H54 (cell line): ENCODE data around the gene ANKRD42.

Source experiments
- DNase-seq: peaks from one replicate; pipeline ENCODE4 v3.0.0; 2011; ENCODE audit warnings: low spot score, mixed read lengths; ENCODE audit not compliant: insufficient read length
- FAIRE-seq: peaks from 3 replicates; lab custom pipeline; 2011; peaks lifted over from hg19 to GRCh38; lab: Jason Lieb, UNC
- POLR2A ChIP-seq: IDR thresholded peaks from 2 replicates; pipeline ENCODE4 v1.6.1; 2011; ENCODE audit warnings: low read depth, mild to moderate bottlenecking, low read length

Gene ANKRD42

DNA sequence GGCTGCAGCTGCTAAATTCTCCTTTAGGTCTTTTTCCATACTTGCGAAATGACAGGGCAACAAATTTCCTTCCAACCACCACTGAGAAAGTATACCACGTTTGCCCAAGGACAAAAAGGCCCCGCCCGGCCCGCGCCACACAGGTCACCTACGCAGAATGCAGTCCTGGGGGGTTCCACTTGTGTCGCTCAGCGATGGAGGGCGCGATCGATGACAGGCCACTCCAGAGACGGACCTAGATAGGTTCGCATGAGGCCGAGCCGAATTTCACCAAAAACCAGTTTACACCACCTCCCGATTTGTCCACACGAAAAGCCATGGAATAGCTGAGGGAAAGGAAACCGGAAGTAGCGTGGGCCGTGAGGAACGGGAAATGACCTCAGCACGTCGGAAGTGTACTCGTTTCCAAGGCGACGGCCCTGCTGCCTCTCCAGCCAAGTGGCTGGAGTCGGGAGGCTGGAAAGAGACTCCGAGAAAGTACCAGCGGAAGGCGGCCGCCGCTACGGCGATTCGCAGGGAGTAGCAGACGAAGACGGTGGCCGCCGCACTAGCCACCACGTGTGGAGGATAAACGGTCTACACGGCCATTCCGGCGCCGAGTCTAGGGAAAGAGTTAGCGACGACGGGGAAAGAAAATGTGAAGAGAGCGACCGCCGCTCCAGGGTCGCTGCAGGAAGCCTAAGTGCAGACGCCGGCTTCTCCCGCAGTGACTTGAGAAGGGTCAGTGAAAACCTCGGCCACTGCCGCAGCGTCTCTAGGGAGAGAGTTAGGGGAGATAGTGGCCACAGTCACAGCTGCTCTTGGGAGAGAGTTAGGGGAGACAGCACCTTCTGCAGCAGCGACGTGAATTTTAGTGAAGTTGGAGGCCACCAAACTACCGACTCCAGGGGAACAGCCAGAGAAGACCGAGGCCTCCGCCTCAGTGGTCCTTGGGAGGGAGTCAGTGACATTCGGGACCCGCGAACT, at the start of gene ANKRD42:
ANKRD42 (plus strand) TSS at position 398 of the 966 bp plus-strand sequence. CDS start 959 bp downstream, outside the sequence.
- DNase-seq: peak; percentile 95
- peak; percentile 80 for FAIRE-seq
- TF ChIP-seq POLR2A: peak; percentile 47

DNA sequence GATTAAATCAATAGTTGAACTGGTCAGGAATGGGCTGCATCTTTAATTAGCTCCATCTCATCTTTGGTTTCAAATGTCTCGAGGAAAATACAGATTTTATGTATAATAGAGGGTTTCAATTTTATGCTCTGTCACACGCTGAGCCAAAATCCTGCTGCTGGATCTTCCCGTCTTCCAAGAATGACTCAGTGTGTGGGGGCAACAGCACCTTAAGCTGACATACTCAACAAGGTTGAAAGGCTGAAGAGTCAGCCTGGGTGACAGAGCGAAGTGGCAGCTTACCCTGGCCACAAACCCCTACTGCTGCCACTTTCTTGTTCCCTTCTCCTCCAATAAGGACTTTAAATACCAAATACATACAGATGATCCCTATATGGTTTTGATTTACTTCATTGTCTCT, 45.6 kb upstream of the ANKRD42 start:
- peak; percentile 23 for FAIRE-seq
- TF ChIP-seq POLR2A: no peak
- DNase-seq: no peak

DNA sequence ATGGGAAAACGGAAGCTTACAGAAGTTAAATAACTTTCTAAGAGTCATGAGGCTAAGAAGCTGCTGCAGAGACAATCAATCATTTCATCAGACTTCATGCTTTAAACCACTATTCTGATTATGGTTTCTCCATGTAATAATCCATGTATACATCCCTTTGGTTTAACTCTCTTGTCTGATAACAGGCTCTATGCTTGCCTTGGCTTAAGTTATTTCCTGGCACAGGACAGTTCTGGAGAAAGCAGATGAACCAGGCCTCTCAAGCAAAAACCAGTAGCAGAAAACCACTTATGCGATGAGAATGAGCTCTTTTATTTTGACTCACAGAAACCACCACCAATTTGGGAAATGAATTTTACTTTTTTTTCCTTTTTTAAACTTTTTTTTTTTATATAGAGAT, 43.1 kb upstream of the ANKRD42 start:
- FAIRE-seq: no peak

DNA sequence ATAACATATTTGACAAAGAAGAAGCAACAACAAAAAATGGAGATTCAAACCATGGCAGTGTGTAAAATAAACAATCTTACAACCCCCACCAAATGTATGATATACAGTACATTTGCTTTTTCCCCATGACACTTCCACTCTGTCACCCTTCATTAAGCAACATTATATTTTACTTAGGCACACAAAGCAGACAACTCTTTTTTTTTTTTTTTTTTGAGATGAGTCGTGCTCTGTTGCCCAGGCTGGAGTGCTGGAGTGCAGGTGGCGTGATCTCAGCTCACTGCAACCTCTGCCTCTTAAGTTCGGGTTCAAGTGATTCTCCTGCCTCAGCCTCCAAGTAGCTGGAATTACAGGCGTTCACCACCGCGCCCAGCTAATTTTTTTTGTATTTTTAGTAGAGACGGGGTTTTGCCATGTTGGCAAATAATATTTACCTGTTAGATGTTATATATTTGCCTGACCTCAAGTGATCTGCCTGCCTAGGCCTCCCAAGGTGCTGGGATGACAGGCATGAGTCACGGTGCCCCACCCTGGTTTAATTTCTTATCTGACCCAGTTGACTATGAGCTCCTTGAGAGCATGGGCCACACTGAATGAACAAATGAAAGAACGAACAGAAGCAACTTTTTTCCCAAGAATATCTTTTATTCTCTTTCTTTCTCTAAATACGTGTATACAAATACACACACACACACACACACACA, 42.1 kb upstream of the ANKRD42 start:
- FAIRE-seq: peak; percentile 50
- TF ChIP-seq POLR2A: no peak
- DNase-seq: no peak

More for the DNA sequence above, 43.1 kb upstream of the ANKRD42 start:
- DNase-seq: no peak
- TF ChIP-seq POLR2A: no peak

DNA sequence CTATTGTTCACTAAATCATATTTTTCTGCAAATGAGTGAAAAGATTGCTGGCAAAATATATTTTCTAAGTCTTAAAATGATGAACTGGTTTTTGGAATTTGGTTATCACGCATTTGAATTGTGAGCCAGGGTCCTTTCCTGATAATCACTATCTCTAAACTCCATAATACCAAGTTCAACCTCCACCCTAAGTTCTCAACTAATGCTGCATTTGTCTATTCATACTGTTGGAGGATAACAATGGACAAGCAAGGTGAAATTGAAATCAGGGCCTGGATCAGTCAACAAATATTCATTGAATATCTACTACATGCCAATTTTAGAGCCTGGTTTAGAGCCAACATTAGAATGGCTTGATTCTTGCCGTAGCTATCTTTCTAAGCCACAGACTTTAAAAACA, 41.2 kb upstream of the ANKRD42 start:
- DNase-seq: no peak
- no peak for FAIRE-seq
- no peak for TF ChIP-seq POLR2A

DNA sequence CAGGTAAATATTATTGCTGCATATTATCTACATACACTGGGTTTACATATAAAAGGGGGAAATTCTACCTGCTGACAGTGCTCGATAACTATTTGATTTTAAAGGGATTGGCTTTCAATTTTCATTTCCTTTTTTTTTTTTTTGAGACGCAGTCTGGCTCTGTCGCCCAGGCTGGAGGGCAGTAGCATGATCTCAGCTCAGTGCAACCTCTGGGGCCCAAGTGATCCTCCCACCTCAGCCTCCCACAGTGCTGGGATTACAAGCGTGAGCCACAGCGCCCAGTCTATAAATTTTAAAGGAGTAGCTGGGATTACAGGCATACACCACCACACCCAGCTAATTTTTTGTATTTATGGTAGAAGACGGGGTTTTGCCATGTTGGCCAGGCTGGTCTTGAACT, 39.7 kb upstream of the ANKRD42 start:
- no peak for TF ChIP-seq POLR2A
- DNase-seq (no peak), FAIRE-seq (no peak)

DNA sequence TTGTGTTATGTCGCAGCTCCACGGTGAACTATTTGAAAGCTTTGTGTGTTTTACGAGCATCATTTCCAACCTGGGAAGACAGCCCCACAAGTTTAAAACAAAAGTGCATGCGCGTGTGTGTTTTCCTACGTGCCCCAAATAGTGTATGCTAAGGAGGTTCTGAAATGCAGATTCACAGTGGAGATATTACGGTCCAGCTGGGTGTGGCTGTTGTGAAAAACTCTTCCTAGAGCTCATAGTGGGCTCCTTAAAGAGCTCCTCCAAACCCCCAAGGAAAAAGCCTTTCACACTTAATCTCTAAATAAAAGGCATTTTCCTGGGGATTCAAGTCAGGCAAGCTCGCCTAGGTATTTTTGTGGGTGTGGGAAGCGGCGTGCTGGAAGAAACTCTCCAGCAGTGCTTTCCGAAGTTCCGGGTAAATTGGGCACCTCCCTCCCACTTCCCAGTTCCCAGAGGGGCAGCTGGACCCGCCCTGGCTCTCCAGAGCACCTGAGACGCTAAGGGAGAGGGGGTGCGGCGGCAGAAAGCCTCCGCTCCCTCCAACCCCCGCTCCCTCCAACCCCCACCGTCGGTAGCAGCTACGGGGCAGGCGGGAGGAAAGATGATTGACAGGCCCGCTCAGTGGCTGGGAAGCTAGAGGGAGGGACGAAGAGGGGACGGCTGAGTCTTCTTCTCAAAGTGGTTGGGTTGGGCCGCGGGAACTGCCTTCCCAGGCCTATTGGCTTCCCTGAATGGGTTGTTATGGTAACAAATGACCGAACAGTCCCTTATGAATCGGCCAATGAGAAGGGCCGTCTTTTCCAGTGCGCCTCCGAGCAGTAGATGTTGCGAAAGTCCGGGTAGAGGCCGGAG, 37.1 kb upstream of the ANKRD42 start:
- peak; percentile 62 for TF ChIP-seq POLR2A
- FAIRE-seq (peak; percentile 99), DNase-seq (peak; percentile 91)

DNA sequence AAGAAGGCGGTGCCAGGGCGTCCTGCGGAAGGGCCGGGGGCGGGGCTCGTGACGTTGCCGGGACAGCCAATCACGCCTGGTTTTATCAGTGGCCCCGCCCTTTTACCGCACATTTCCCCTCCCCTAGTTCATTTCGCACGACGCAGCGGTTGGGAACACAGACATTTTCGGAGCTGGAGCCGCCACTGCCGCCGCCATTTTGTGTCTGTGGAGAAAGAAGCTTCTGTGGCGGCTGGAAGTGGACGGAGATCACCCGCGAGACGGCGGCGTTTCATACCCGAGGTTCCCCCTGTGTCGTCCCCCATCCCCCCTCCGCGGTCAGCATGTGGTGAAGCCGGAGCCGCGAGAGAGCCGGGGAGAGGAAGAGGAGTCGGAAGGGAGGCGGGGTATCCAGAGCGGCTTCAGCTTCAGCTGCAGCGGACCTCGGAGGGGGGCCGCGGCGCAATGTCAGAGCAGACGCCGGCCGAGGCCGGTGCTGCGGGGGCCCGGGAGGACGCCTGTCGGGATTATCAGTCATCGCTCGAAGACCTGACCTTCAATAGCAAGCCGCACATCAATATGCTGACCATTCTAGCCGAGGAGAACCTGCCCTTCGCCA, 36.4 kb upstream of the ANKRD42 start, which contains the start of gene PCF11:
PCF11 (plus strand) TSS at position 136 of the 598 bp plus-strand sequence; CDS start at position 445, 309 bp downstream.
- DNase-seq (no peak), FAIRE-seq (no peak)
- TF ChIP-seq POLR2A: peak; percentile 98

DNA sequence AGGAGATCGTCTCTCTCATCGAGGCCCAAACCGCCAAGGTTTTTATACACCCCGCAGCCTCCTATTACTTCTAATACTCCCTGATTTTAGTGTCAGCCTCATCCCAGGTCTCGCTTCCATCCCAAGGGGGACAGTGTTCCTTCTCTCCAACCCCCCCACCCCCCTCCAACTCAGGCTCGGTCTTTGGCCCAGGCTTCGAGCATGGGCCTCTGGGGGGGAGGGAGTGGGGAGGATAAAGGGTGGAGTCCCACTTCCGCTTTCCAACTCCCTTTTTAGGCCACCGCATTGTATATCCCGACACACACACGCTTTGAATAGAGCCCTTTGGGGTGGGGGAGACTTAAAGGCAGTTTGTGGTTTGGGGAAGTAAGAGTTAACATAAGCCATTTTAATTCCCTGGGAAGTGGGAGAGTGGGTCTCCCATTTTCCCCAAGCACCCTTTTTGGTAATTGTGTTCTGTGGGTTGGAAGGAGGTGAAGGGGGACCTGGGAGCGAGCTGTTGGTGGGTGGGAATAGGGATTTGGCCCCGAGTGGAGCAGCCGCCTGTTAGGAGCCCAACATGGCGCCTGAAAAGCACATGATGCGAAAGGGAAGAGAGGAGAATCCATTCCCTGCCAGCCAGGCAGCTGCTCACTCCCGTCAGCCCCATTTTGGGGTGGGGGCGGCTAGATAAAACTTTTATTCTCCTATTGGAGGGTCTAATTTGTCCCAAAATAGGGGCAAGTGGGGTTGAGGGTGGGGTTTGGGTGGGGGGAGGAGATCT, 35.7 kb upstream of the ANKRD42 start:
- peak; percentile 20; the same call in 1 of the 2 replicates for TF ChIP-seq POLR2A
- FAIRE-seq: no peak
- DNase-seq: no peak

DNA sequence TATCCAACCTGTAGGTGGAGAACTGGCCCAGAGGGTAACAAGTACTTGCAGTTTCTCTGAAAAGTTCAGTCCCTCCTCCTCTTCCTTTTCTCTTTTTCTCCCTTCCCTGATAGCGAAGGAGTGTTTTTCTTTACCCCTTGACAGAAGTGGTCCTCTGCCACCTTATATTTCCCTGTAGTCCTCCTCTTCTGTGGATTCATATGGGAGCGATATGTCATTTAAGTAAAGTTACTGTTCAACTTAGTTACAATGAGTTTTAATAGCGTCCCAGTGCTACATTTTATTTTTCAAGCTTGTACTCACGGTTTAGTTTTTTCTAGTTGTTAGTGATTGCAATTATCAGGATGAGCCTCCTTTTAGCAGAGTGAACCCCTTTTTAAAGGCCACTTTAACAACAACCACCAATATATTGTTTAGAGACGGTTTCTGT, 35.1 kb upstream of the ANKRD42 start:
- peak; percentile 20 for FAIRE-seq
- TF ChIP-seq POLR2A: no peak
- DNase-seq: no peak

DNA sequence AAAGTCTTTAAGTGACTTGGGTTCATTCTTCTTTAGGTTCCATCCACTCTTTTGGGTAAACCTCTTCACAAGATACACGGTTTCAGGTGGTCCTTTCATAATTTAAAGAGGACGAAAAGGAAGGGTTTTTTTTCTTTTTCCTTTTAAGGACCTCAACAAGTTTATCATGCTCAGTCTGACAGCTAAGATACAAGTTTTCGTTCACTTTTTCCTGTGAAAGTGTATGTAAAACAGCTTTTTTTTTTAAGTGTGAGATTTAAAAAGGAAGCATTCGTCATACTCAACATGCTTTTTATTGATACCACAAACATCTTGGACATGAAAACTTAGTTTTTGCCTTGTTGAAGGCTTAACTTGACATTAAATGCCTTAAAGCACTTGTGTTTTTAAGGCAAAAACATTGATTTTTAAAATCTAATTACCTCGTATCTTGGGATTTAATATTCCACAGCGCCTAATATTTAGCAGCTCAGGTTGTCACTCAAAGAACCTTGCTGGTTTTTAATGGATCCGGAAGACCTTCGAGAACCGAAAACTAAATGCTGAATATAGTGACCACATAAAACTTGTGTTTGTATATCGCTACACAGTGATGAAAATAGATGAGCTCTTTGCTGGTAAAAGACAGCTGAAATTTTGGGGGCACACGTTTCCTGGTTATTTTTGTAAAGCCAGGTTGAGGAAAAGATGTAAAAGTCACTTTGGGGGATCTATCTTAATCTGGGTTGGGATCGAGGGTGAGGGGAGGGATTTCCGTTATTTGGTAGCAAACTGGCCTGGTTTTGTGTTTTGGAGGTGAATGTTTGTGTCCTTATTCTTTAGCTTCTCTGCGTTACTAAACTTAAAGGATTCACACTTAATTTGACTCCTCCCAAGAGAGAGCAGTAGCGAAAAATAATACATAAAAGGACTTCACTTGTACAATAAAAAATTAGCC, 34.3 kb upstream of the ANKRD42 start:
- no peak for TF ChIP-seq POLR2A
- no peak for FAIRE-seq
- DNase-seq: no peak
